ENCODE data around the gene KRT36.

The KRT36 gene

GRCh38 chr17:41489531-41489930, at the start of gene KRT36:
Gene KRT36, minus strand, starts transcription at chr17:41489910. Its CDS starts 46 bp downstream, at chr17:41489864.
- DNase-seq: no peak

GRCh38 chr17:41539071-41539492, 49.4 kb upstream of the KRT36 start:
- in situ Hi-C loops (cut with HindIII; ENCODE audit: low pct_ligation_motif_present, low pct_unique_long_range_greater_than_20kb, low sequenced_read_pairs): no loop called here
- peak; percentile 52 for DNase-seq

More at GRCh38 chr17:41489531-41489930, at the start of gene KRT36:
- in situ Hi-C loops (cut with HindIII; ENCODE audit: low pct_ligation_motif_present, low pct_unique_long_range_greater_than_20kb, low sequenced_read_pairs): no loop called here

DNA sequence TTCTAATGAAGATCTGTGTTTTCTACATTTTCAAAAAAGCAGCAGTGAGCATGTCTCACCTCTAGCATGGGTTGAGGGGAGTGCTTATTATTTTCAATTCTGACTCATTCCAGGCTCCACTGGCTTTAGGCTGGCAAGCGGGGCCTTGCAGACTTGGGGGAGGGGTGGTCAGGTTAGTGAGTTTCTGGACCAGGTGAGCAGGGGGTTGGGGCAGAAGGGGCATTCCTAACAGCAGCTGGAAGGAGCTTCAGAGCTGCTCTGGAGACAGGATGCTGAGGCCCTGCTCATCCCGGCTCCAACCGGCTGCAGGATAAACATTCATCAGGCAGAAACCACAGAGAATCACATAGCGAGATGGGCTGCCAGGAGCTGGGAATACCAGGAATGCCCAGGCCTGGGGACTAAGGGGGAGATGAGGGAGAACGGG, 48.9 kb upstream of the KRT36 start:
- peak; percentile 74 for DNase-seq
- in situ Hi-C loops (cut with HindIII; ENCODE audit: low pct_ligation_motif_present, low pct_unique_long_range_greater_than_20kb, low sequenced_read_pairs): no loop called here

GRCh38 chr17:41537990-41538389, 48.3 kb upstream of the KRT36 start:
- in situ Hi-C loops (cut with HindIII; ENCODE audit: low pct_ligation_motif_present, low pct_unique_long_range_greater_than_20kb, low sequenced_read_pairs): no loop called here
- DNase-seq: peak; percentile 21

- no peak for DNase-seq
- in situ Hi-C loops (cut with HindIII; ENCODE audit: low pct_ligation_motif_present, low pct_unique_long_range_greater_than_20kb, low sequenced_read_pairs): no loop called here
Measured at GRCh38 chr17:41537614-41537954, 47.9 kb upstream of the KRT36 start.

DNA sequence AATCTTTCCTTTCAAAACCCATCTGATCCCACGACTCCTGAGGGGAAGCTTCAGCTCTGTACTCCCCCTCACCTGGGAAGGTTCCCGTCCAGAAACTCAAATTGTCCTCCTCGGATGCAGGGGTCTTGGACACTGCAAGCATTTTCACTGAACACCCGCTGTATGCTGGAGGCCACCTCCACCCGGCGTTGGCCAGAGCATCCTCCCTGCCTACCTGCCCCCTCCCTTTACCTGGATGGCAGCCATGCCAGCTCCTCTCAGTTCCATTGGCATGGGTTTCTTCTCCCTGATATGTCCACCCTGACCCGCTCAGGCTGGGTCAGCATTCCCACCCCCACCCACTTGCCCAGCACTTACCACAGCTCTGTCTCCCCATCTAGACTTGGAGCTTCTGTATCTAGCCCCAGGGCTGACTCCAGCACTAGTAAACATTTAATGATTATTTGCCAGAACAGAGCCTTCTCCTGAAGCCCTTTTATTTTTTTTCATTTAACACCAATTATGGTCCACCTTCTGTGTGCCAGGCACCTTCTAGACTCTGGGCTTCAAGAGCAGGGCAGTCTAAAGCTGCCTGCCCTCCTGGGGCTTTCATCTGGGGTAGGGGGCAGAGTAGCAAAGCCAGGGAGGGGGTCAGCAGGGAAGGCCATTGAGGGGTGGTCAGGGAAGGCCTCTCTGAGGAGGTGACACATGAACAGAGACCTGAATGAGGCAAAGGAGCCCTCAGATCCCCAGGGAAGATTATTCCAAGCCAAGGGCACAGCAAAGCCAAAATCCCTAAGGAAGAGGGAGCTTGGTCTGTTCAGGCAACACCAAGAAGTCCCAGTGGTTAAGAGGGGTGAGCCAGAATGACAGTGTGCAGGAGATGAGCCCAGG, 47.3 kb upstream of the KRT36 start:
- in situ Hi-C loops (cut with HindIII; ENCODE audit: low pct_ligation_motif_present, low pct_unique_long_range_greater_than_20kb, low sequenced_read_pairs): no loop called here

DNA sequence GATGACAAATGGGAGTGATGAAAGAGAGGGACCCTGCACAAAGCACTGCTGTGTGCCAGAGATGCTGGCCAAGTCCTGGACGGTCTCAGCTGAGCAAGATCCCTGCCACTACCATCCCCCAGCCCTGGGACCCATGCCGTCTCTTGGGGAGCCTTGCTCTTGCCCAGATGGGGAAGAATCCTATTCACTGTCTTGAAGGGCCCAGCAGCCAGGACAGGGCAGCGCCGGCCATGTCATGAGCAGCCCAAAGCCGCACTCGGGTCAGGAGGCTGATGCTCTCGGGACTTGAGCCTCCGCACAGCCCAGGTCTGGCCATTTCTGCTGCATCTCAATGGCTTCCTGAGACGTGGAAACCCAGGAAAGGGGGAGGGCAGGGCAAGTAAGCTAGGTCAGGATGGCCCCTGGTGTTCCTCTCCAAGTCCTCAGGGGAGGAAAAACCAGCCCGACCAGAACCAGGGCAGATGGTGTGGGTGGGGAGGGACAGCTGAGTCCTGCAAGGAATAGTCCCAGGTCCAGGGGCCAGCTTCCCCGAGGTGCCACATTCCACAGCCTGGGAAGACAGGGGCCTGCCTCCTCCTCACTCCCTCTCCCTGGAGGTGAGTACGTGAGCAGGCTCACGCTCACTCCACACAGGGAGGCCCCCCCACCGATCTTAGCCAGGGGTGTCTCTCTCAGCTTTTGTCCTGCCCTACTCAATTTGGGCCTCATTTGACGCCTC, 46.2 kb upstream of the KRT36 start:
- in situ Hi-C loops (cut with HindIII; ENCODE audit: low pct_ligation_motif_present, low pct_unique_long_range_greater_than_20kb, low sequenced_read_pairs): no loop called here
- no peak for DNase-seq

More for the DNA sequence above, 47.3 kb upstream of the KRT36 start:
- no peak for DNase-seq

DNA sequence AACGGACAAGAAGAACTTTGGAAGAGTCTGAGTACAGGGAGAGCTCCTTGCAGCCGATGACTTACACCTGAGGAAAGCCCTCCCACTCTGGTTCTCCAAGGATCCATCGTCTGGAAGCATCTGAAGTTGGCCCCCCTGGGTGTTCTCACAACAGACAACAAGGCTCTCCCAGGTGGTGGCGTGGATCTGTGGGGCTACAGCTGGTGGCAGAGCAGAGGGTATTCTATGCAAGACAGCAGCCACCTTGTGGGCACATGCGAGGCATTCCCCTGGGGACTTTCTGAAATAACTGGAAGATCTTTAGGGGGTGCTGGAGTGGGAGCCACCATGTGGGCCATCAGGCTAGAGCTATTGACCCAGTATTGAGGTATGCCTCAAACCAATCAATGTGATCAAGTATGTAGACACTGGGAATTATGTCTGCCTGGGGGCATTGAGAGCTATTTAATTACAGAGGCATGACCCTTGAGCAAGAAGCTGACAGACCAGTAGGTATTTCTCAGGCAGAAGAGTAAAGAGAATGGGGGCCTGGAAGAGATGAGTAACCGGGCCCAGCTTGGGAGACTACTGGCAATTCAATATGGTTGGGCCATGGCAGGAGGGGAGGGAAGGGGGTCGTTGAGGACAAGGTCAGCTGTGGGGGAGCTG, 45.3 kb upstream of the KRT36 start:
- in situ Hi-C loops (cut with HindIII; ENCODE audit: low pct_ligation_motif_present, low pct_unique_long_range_greater_than_20kb, low sequenced_read_pairs): no loop called here
- DNase-seq: no peak

DNA sequence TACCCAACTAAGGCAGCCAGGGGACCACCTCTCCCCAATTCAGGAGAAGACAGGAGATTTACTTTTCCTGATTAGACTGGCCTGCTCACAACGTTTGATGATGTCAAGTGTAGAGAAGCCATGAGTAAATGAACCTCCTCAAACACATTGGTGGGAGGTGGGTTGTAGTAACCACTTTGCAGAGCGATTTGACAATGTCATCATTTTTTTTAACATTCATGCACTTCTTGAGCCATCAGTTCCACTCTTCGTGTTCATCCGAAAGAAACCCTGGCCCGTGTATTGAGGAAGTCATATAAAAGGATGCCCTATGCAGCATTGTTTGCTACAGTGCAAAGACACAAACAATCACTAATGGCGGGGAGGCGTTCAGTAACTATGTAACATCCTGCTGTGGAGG, 43.9 kb upstream of the KRT36 start:
- DNase-seq: no peak
- in situ Hi-C loops (cut with HindIII; ENCODE audit: low pct_ligation_motif_present, low pct_unique_long_range_greater_than_20kb, low sequenced_read_pairs): no loop called here

DNA sequence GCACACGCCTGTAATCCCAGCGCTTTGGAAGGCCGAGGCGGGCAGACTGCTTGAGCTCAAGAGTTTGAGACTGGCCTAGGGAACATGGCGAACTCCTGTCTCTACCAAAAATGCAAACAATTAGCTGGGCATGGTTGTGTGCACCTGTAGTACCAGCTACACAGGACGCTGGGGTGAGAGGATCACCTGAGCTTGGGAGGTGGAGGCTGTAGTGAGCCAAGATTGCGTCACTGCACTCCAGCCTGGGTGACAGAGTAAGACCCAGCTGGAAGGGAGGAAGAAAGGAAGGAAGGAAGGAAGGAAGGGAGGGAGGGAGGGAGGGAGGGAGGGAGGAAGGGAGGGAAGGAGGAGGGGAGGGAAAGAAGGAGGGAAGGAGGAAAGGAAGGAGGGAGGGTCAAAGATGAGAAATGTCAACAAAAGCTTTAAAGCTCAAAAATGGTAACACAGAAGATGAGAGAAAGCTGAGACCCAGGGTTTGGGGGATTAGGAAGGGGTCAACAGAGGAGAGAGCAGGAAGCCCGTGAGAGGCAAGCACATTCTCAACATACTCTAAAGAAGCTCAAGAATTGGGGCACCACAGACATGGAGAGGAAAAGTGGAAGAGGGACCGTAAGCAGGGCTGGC, 43.3 kb upstream of the KRT36 start:
- in situ Hi-C loops (cut with HindIII; ENCODE audit: low pct_ligation_motif_present, low pct_unique_long_range_greater_than_20kb, low sequenced_read_pairs): no loop called here
- no peak for DNase-seq

- in situ Hi-C loops (cut with HindIII; ENCODE audit: low pct_ligation_motif_present, low pct_unique_long_range_greater_than_20kb, low sequenced_read_pairs): no loop called here
- DNase-seq: no peak
Measured at GRCh38 chr17:41531993-41532392, 42.3 kb upstream of the KRT36 start.

DNA sequence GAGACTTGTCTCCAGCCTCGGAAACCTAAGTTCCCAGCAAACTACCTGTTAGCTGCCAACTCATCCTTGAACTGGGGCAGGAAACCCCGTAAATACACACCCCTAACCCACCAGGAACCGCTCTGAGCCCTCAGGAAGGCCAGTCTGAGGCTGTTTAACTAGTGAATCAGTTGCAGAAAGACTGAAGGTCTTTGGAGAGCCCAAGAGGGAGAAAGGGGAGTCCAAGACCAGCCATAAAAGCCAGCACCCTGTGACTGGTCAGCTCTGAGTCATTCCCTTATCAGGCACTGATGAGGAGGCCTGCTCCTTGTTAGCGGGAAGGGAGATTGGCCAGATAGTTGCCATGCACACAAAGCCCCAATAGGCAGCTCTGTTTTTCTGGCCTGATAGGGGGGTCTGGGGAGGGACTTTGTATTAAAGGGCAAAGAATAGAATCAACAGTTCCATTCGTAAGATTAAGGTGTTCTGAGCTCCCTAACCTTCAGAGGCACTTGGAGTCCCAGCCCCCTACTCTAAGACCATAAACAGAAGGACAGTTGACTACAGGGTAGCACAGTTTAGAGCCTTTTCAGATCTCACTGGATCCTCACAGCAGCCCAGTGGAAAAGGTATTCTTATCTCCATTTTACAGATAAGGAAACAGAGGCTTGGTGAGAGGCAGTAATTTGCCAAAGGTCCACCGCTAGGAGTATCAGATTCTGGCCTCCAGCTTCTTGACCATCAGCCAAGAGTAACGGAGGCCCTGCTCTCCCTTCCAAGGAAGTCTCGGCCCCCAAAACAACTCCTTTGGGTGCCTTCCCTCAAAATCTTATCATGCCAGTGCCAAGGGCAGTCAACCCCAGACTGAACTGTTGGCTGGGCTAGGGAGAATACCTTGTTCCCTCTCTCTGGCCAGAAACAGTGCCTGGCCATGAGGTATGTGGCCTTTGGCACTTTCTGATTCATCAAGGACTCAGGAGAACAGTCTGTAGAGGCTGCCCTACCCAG, 40.6 kb upstream of the KRT36 start:
- peak; percentile 97 for DNase-seq
- in situ Hi-C loops (cut with HindIII; ENCODE audit: low pct_ligation_motif_present, low pct_unique_long_range_greater_than_20kb, low sequenced_read_pairs): no loop called here

DNA sequence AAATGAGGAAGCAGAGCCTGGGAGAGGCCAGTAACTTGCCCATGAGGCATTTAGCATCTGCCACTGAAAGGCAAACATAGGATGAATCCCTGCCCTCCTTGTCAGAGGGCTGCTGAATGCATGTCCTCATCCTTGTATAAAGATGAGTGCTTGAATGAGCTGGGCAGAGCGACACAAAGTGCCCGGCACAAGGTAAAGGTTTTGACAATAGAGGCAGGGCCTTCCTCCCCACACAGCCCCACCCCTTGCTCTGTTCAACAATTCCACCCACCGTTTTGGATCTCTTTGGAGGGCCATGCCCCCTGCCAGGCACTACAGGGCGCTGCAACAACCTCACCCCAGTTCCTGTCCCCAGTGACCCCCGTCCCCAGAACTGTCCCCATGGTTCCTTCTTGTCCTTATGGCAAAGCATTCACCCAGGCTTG, 39.8 kb upstream of the KRT36 start:
- peak; percentile 14 for DNase-seq
- in situ Hi-C loops (cut with HindIII; ENCODE audit: low pct_ligation_motif_present, low pct_unique_long_range_greater_than_20kb, low sequenced_read_pairs): no loop called here

DNA sequence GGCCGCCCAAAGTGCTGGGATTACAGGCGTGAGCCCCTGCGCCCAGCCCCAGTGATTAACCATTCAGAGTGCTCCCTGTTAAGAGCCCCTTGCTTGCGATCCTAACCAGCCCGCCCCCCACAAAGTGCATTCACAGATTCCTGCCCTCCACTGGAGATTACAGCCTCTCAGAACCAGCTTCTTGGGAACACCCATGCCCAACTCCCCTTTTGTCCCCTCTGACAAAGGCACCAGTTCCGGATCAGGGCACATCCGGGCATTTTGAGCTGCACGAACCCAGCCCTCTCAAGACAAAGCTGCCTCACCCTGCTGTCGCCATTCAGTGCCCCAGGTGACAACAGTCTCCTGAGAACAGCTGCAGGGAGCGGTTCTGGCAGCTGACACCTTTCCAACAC, 39.2 kb upstream of the KRT36 start:
- in situ Hi-C loops (cut with HindIII; ENCODE audit: low pct_ligation_motif_present, low pct_unique_long_range_greater_than_20kb, low sequenced_read_pairs): no loop called here
- DNase-seq: no peak

DNA sequence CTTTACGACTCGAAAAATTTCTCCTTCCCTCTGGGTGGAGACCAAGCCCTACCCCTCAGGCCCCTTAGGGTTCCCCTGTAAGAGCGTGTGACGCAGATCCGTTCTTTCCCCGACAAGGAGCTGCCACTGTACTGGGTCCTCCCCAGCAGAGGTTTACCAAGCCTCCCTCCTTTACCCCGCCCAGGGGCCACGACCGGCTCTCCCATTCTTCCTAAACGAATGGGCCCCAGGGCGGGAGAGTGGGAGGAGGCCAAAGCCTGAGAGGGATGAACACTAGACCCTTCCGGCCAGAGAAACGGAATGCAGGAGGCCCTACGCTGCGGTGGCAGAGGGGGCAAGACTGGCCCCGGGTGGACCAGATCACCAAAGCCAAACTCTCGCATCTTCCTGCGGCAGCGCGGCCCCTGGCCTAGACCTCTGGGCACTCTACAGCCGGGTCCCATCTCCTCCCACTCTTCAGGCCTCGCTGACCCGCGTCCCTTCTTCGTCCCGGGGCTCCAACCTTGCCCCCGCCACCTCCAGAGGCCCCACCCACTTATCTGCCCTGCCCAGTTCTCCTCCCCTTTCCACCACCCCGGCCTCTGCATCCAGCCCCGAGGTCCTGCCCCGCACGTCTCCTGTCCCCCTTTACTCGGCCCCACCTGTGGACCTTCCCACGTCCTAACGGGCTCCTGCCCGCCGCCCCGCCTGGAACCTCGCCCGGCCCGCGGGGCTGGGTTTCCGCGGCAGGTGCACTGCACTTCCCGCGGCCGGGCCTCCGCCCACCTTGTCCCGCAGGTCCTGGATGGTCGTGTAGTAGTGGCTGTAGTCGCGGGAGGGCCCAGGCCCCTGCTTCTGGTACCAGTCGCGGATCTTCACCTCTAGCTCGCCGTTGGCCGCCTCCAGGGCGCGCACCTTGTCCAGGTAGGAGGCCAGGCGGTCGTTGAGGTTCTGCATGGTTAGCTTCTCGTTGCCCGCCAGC, 37.6 kb upstream of the KRT36 start:
- DNase-seq: peak; percentile 58

GRCh38 chr17:41524261-41524660, 34.6 kb upstream of the KRT36 start:
- DNase-seq: no peak
- in situ Hi-C loops (cut with HindIII; ENCODE audit: low pct_ligation_motif_present, low pct_unique_long_range_greater_than_20kb, low sequenced_read_pairs): no loop called here

More for the DNA sequence above, 37.6 kb upstream of the KRT36 start:
- in situ Hi-C loops (cut with HindIII; ENCODE audit: low pct_ligation_motif_present, low pct_unique_long_range_greater_than_20kb, low sequenced_read_pairs): no loop called here

DNA sequence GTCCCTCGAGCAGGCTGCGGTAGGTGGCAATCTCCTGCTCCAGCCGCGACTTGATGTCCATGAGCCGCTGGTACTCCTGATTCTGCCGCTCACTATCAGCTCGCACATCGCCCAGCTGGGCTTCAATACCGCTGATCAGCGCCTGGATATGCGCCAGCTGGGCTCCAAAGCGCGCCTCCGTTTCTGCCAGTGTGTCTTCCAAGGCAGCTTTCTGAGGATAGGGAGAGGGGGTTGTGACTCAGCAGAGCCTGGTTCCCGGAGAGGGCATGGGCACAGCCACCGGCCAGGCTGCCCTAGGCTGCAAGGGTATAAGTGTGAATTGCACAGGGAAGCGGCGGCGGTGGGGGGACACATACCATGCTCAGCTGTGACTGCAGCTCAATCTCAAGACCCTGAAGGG, 34.1 kb upstream of the KRT36 start:
- no peak for DNase-seq
- in situ Hi-C loops (cut with HindIII; ENCODE audit: low pct_ligation_motif_present, low pct_unique_long_range_greater_than_20kb, low sequenced_read_pairs): no loop called here

Measured in ACHN (cell line).